K562 (cell line): ENCODE measurements around the gene RGL4. TPM values are rescaled to one million over a fixed set of nuclear protein-coding genes. Genes with fewer than 3 reads are reported as not detected.

Source experiments
- ATAC-seq: fragments of 200-7000 bp; cut with Tn5 transposase; 3 replicates; pipeline ENCODE4 v1.9.1; 2020; ENCODE audit warnings: moderate library complexity
- BruUV-seq: library from RNA; stranded (reverse); fragments of 400-500 nt; replicated peaks from 2 replicates; lab custom pipeline; 2021; lab: Mats Ljungman, UMichigan
- CTCF ChIA-PET: fragments of 300-600 bp; formaldehyde crosslinking; extraction: SDS; loops from one replicate; lab custom pipeline; 2021; ENCODE audit warnings: low intra/inter-chr PET ratio; lab: Yijun Ruan, JAX
- POLR2A ChIA-PET: fragments of 300-600, 350-650 bp; sonication (Branson Sonifier 250); formaldehyde crosslinking; extraction: SDS; loops from one replicate; lab custom pipeline; 2021; ENCODE audit warnings: antibody characterized with exemption, inconsistent platforms; lab: Yijun Ruan, JAX
- DNase-seq, 4 experiments: peaks; one replicate each; pipeline versions ENCODE4 v3.0.0 to v3.0.0-alpha.2; 2011 to 2018; ENCODE audit warnings: low spot score in 3 of 4, mixed read lengths in 3 of 4; ENCODE audit errors: extremely low read depth in 1 of 4
- FAIRE-seq: peaks from 2 replicates; lab custom pipeline; 2011; peaks lifted over from hg19 to GRCh38; lab: Jason Lieb, UNC
- H2AFZ ChIP-seq: 2 replicates; pipeline ENCODE4 v1.6.0; 2011; ENCODE audit warnings: low read depth, low read length, control low read depth, inconsistent platforms
- H3K27ac ChIP-seq: fragments of 200-600 bp; 3 replicates; pipeline ENCODE4 v1.8.0; 2011; ENCODE audit warnings: low read depth, mild to moderate bottlenecking, control low read depth, inconsistent platforms, low read length, moderate library complexity, mixed read lengths; ENCODE audit errors: extremely low read depth
- H3K27me3 ChIP-seq, 2 experiments: fragments of 300-600 bp in 1 of 2; 2 replicates in 1 of 2; 3 replicates in 1 of 2; pipeline versions ENCODE4 v1.6.0 to v1.8.0; 2011; ENCODE audit warnings: inconsistent platforms in 2 of 2, low read length in 2 of 2, mild to moderate bottlenecking in 1 of 2, mixed read lengths in 1 of 2, moderate library complexity in 1 of 2; ENCODE audit not compliant: control insufficient read depth in 2 of 2, insufficient read depth in 2 of 2
- H3K36me3 ChIP-seq: fragments of 300-600 bp; 3 replicates; pipeline ENCODE4 v1.8.0; 2011; ENCODE audit warnings: mild to moderate bottlenecking, low read length, inconsistent platforms; ENCODE audit not compliant: control insufficient read depth, insufficient read depth
- H3K4me1 ChIP-seq, 2 experiments: fragments of 200-600 bp in 1 of 2; replicated peaks in 1 of 2; 2 replicates in 1 of 2; 3 replicates in 1 of 2; pipeline versions ENCODE4 v1.5.1 to v1.8.0; 2011; ENCODE audit warnings: inconsistent platforms in 2 of 2, low read length in 2 of 2, mild to moderate bottlenecking in 1 of 2, mixed read lengths in 1 of 2, moderate library complexity in 1 of 2; ENCODE audit not compliant: control insufficient read depth in 2 of 2, insufficient read depth in 2 of 2
- H3K4me2 ChIP-seq: 2 replicates; pipeline ENCODE4 v1.6.1; 2011; ENCODE audit warnings: low read length, control low read depth, inconsistent platforms, mixed read lengths; ENCODE audit not compliant: insufficient read depth
- H3K4me3 ChIP-seq: fragments of 200-600 bp; sonication (generic), shearing (Covaris generic); 2 replicates; pipeline ENCODE4 v1.5.1; 2016; ENCODE audit warnings: control low read depth, inconsistent platforms
- H3K79me2 ChIP-seq: fragments of 200-600 bp; 3 replicates; pipeline ENCODE4 v1.8.0; 2011; ENCODE audit warnings: low read length, inconsistent platforms; ENCODE audit not compliant: control insufficient read depth, insufficient read depth
- H3K9ac ChIP-seq, 2 experiments: 2 replicates each; pipeline versions ENCODE4 v1.6.0 to v1.6.1; 2011; ENCODE audit warnings: low read depth in 2 of 2, low read length in 2 of 2, control low read depth in 1 of 2, inconsistent platforms in 1 of 2, mild to moderate bottlenecking in 1 of 2, mixed read lengths in 1 of 2; ENCODE audit not compliant: insufficient read depth in 1 of 2
- H3K9me1 ChIP-seq: one replicate; pipeline ENCODE4 v1.6.0; 2011; ENCODE audit warnings: inconsistent platforms, mild to moderate bottlenecking, low read length, moderate library complexity; ENCODE audit not compliant: control insufficient read depth, insufficient read depth
- H3K9me3 ChIP-seq: replicated peaks from 2 replicates; pipeline ENCODE4 v1.5.1; 2011; ENCODE audit warnings: low read depth, low read length, inconsistent platforms; ENCODE audit not compliant: control insufficient read depth, insufficient read depth
- H4K20me1 ChIP-seq: replicated peaks from 2 replicates; pipeline ENCODE4 v1.6.1; 2011; ENCODE audit warnings: low read length, inconsistent platforms, mixed read lengths; ENCODE audit not compliant: control insufficient read depth, insufficient read depth
- CBX5 ChIP-seq: IDR thresholded peaks from 2 replicates; pipeline ENCODE4 v1.6.1; 2014; ENCODE audit warnings: low read depth, borderline replicate concordance
- CEBPG ChIP-seq, 3 experiments: fragments of 200-800 bp in 1 of 3; sonication (Bioruptor generic) in 1 of 3; sonication (generic) in 1 of 3; formaldehyde crosslinking in 1 of 3; IDR thresholded peaks in 2 of 3; conservative IDR thresholded peaks in 1 of 3; 2 replicates each; pipeline versions ENCODE4 v1.6.1 to v1.8.0; 2016 to 2022; ENCODE audit warnings: missing compliant biosample characterization in 2 of 3, missing genetic modification characterization in 2 of 3, mild to moderate bottlenecking in 1 of 3, missing genetic modification reagents in 1 of 3
- CHD1 ChIP-seq: fragments of 200-600 bp; sonication (generic); IDR thresholded peaks from one replicate; pipeline ENCODE4 v1.6.1; 2012; ENCODE audit warnings: mild to moderate bottlenecking, moderate library complexity, low read length, inconsistent platforms
- MYNN ChIP-seq, 2 experiments: sonication (generic); formaldehyde crosslinking in 1 of 2; IDR thresholded peaks; 2 replicates each; pipeline versions ENCODE4 v1.5.0 to v1.6.1; 2016 to 2020; ENCODE audit warnings: antibody characterized with exemption in 1 of 2, missing genetic modification reagents in 1 of 2
- PHTF2 ChIP-seq: fragments of 250-450 bp; sonication (Bioruptor Pico); IDR thresholded peaks from 2 replicates; pipeline ENCODE4 v1.5.0; 2021; ENCODE audit warnings: mild to moderate bottlenecking
- TAF15 ChIP-seq: fragments of 200-400 bp; formaldehyde crosslinking; IDR thresholded peaks from 2 replicates; pipeline ENCODE4 v1.6.1; 2017; ENCODE audit warnings: mild to moderate bottlenecking, low read depth, low read length, moderate library complexity
- TEAD4 ChIP-seq, 2 experiments: sonication (generic) in 1 of 2; formaldehyde crosslinking in 1 of 2; IDR thresholded peaks; 2 replicates each; pipeline versions ENCODE4 v1.6.1 to v1.8.0; 2012 to 2022; ENCODE audit warnings: borderline replicate concordance in 1 of 2, inconsistent platforms in 1 of 2, low read length in 1 of 2, mild to moderate bottlenecking in 1 of 2, missing genetic modification reagents in 1 of 2
- ZNF318 ChIP-seq, 2 experiments: fragments of 450-650 bp; IDR thresholded peaks; 2 replicates each; pipeline ENCODE4 v1.6.1; 2016; ENCODE audit warnings: mild to moderate bottlenecking in 2 of 2, borderline replicate concordance in 1 of 2, low read depth in 1 of 2, moderate library complexity in 1 of 2
- WGBS: fragments of 100-300 bp; shearing (Covaris generic); methylation state at CpG from one replicate; pipeline ENCODE4 v1.1.6; 2016; ENCODE audit warnings: low coverage, mixed read lengths; ENCODE audit not compliant: insufficient coverage; ENCODE audit errors: missing lambda C conversion rate; 5-methylcytosine and 5-hydroxymethylcytosine counted together
- in situ Hi-C: fragments of 300-500 bp; cut with MboI; formaldehyde crosslinking; loops from 4 replicates; pipeline ENCODE4 v1.15.0; 2018; ENCODE audit warnings: inconsistent platforms, mixed read lengths
- intact Hi-C: fragments of 100-400 bp; cut with micrococcal nuclease; formaldehyde crosslinking; loops from 2 replicates; pipeline ENCODE4 v1.14.2; 2022
- polyA plus RNA-seq, 8 experiments: library from polyadenylated mRNA; depleted of rRNA in 4 of 8; stranded (reverse) in 5 of 8; unstranded in 3 of 8; fragments of >200 nt; fragmentation: Nextera tagmentation in 2 of 8; fragmentation: Illumina TruSeq in 1 of 8; extraction: Ambion mirVana in 2 of 8; extraction: Trizol in 1 of 8; gene quantifications; 2 replicates each; pipeline versions ENCODE4 v1.2.1 to v1.2.3, GENCODE V29; 2011 to 2014; ENCODE audit warnings: inconsistent platforms in 1 of 8, missing spikeins in 1 of 8
- total RNA-seq, 7 experiments: library from RNA; depleted of rRNA in 6 of 7; stranded (reverse); fragments of >200 nt in 6 of 7; fragmentation: Illumina TruSeq in 2 of 7; extraction: Trizol in 2 of 7; gene quantifications; 2 replicates each; pipeline versions ENCODE4 v1.2.1 to v1.2.3, GENCODE V29; 2011 to 2021; ENCODE audit warnings: low replicate concordance in 1 of 7

Gene RGL4
- total and polyA plus RNA-seq, 9 of the 15 experiments (the other 6 are each of a cell fraction or from before 2014, with no cell fraction given) = not detected

GRCh38 chr22:23677701-23677995 is 13.2 kb upstream of the RGL4 start:
- ATAC-seq = no peak
- H3K4me3 ChIP-seq = no peak overlapping the region
- no peak for FAIRE-seq
- H3K27ac ChIP-seq = no peak overlapping the region
- no peak overlapping the region for H3K4me2 ChIP-seq
- DNase-seq = no peak
- no peak overlapping the region for H2AFZ ChIP-seq
- intact Hi-C loops (no loop called here), in situ Hi-C loops (loop anchor here (5.0 kb wide), 1 partner anchor 925 kb away; the partner anchor contains the start of gene GGT1)
- H3K27me3 ChIP-seq = no peaks in the 10 kb centered on the region
- no TSS peak for BruUV-seq
- no peaks in the 10 kb centered on the region for H4K20me1 ChIP-seq
- no peaks in the 10 kb centered on the region for H3K9me3 ChIP-seq
- WGBS = 88% methylated on average over 6 of the region's 6 CpGs
- no peak overlapping the region for H3K9ac ChIP-seq
- peaks cover 7% of the 10 kb centered on the region; the same call in 1 of the 3 replicates for H3K36me3 ChIP-seq
- no peaks in the 10 kb centered on the region for H3K79me2 ChIP-seq
- no peaks in the 10 kb centered on the region for H3K9me1 ChIP-seq
- POLR2A ChIA-PET = no interaction called here
- CTCF ChIA-PET = no interaction called here
- H3K4me1 ChIP-seq = peaks cover 0 to 5% of the 10 kb centered on the region in 2 experiments; a peak in 2 of 5 replicates
- TF ChIP-seq PHTF2 (no peak), TAF15 (no peak), ZNF318 (IDR thresholded peaks at IDR 0.05; ENCODE audit: borderline replicate concordance in 1 of 2, low read depth in 1 of 2) (no peak), CBX5 (no peak), CHD1 (no peak), CEBPG (CRISPR knock-in tag; IDR thresholded peaks at IDR 0.05) (no peak), CEBPG (tag; conservative IDR thresholded peaks at IDR 0.05 in 1 of 2, IDR thresholded peaks at IDR 0.05 in 1 of 2) (no peak), TEAD4 (IDR thresholded peaks at IDR 0.05; ENCODE audit: low read length) (no peak), TEAD4 (CRISPR knock-in tag; IDR thresholded peaks at IDR 0.05; ENCODE audit: borderline replicate concordance) (no peak), MYNN (IDR thresholded peaks at IDR 0.05) (no peak), MYNN (CRISPR knock-in tag; IDR thresholded peaks at IDR 0.05) (no peak)
